Nephron progenitor cell (in vitro differentiated cells): ENCODE measurements around the gene NPR2.

Experiments used
- DNase-seq: peaks from one replicate; pipeline ENCODE4 v3.0.0; 2021
- H3K27ac Mint-ChIP-seq: 2 replicates; pipeline ENCODE4 v1.8.0; 2021; ENCODE audit warnings: mild to moderate bottlenecking, moderate library complexity, mixed read lengths
- H3K27me3 Mint-ChIP-seq: 2 replicates; pipeline ENCODE4 v1.8.0; 2021; ENCODE audit warnings: mild to moderate bottlenecking, low read depth, mixed read lengths; ENCODE audit not compliant: poor library complexity
- H3K36me3 Mint-ChIP-seq: 2 replicates; pipeline ENCODE4 v1.8.0; 2021; ENCODE audit warnings: low read depth, mixed read lengths
- H3K4me1 Mint-ChIP-seq: 2 replicates; pipeline ENCODE4 v1.8.0; 2021; ENCODE audit warnings: mixed read lengths
- H3K4me3 Mint-ChIP-seq: 2 replicates; pipeline ENCODE4 v1.8.0; 2021; ENCODE audit warnings: mild to moderate bottlenecking, moderate library complexity, mixed read lengths
- H3K9me3 Mint-ChIP-seq: 2 replicates; pipeline ENCODE4 v1.8.0; 2021; ENCODE audit warnings: mild to moderate bottlenecking, moderate library complexity, mixed read lengths
- CTCF ChIP-seq: fragments of 200-600 bp; sonication (generic); IDR thresholded peaks from 2 replicates; pipeline ENCODE4 v1.5.0; 2021; ENCODE audit warnings: antibody characterized with exemption

NPR2 gene

GRCh38 chr9:35791297-35791921 lies at the start of gene NPR2:
NPR2 (plus strand) TSS chr9:35791591; CDS start chr9:35792409, 818 bp downstream.
- TF ChIP-seq CTCF, result no peak
- Mint-ChIP-seq H3K4me1 (peaks cover 44% of the 10 kb centered on the region), H3K27ac (peak within 1 kb of the TSS; percentile 62), H3K36me3 (peaks cover 10% of the 10 kb centered on the region), H3K4me3 (peak within 1 kb of the TSS; percentile 77), H3K27me3 (peaks cover 4% of the 10 kb centered on the region), H3K9me3 (no peaks in the 10 kb centered on the region)
- peak; percentile 72 for DNase-seq

GRCh38 chr9:35741740-35742139 lies 49.7 kb upstream of the NPR2 start:
- H3K4me3 Mint-ChIP-seq, result no peak overlapping the region
- H3K27me3 Mint-ChIP-seq, result peaks cover 10% of the 10 kb centered on the region
- DNase-seq, result no peak
- H3K4me1 Mint-ChIP-seq, result peaks cover 14% of the 10 kb centered on the region
- H3K9me3 Mint-ChIP-seq, result no peaks in the 10 kb centered on the region
- TF ChIP-seq CTCF, result no peak
- peaks cover 39% of the 10 kb centered on the region for H3K36me3 Mint-ChIP-seq
- H3K27ac Mint-ChIP-seq, result no peak overlapping the region

GRCh38 chr9:35743452-35743851 lies 47.9 kb upstream of the NPR2 start:
- H3K27ac Mint-ChIP-seq, result no peak overlapping the region
- DNase-seq, result no peak
- no peak for TF ChIP-seq CTCF
- no peaks in the 10 kb centered on the region for H3K9me3 Mint-ChIP-seq
- H3K27me3 Mint-ChIP-seq, result peaks cover 10% of the 10 kb centered on the region
- H3K4me1 Mint-ChIP-seq, result peaks cover 29% of the 10 kb centered on the region
- peaks cover 41% of the 10 kb centered on the region for H3K36me3 Mint-ChIP-seq
- H3K4me3 Mint-ChIP-seq, result no peak overlapping the region

GRCh38 chr9:35743880-35744518 lies 47.4 kb upstream of the NPR2 start:
- TF ChIP-seq CTCF, result no peak
- H3K36me3 Mint-ChIP-seq, result peaks cover 41% of the 10 kb centered on the region
- H3K27me3 Mint-ChIP-seq, result peaks cover 10% of the 10 kb centered on the region
- peaks cover 29% of the 10 kb centered on the region for H3K4me1 Mint-ChIP-seq
- no peak overlapping the region for H3K27ac Mint-ChIP-seq
- H3K4me3 Mint-ChIP-seq, result no peak overlapping the region
- no peak for DNase-seq
- H3K9me3 Mint-ChIP-seq, result no peaks in the 10 kb centered on the region

GRCh38 chr9:35745569-35745968 lies 45.8 kb upstream of the NPR2 start:
- H3K27ac Mint-ChIP-seq, result no peak overlapping the region
- peaks cover 36% of the 10 kb centered on the region for H3K36me3 Mint-ChIP-seq
- TF ChIP-seq CTCF, result no peak
- H3K27me3 Mint-ChIP-seq, result peaks cover 10% of the 10 kb centered on the region
- no peak for DNase-seq
- H3K4me1 Mint-ChIP-seq, result peaks cover 40% of the 10 kb centered on the region
- peak overlapping the region; percentile 92 for H3K4me3 Mint-ChIP-seq
- no peaks in the 10 kb centered on the region for H3K9me3 Mint-ChIP-seq

GRCh38 chr9:35746583-35746982 lies 44.8 kb upstream of the NPR2 start:
- Mint-ChIP-seq H3K36me3 (peaks cover 41% of the 10 kb centered on the region), H3K4me3 (peak overlapping the region; percentile 92), H3K27ac (peak overlapping the region; percentile 39), H3K9me3 (no peaks in the 10 kb centered on the region), H3K27me3 (peaks cover 10% of the 10 kb centered on the region), H3K4me1 (peaks cover 40% of the 10 kb centered on the region)
- no peak for DNase-seq
- TF ChIP-seq CTCF, result no peak
